GM21717 (cell line): ENCODE measurements around the gene TTLL11.
"Not testable (repeated sequence)": the region's sequence is repeated elsewhere in the genome, so short reads cannot be mapped to it uniquely, and the experiment has no call there.

Experiments used
- ATAC-seq: cut with Tn5 transposase; IDR thresholded peaks from one replicate; pipeline ENCODE4 v1.9.1; 2021; ENCODE audit warnings: mild to moderate bottlenecking, moderate library complexity; ENCODE audit not compliant: unreplicated experiment

TTLL11 gene

DNA sequence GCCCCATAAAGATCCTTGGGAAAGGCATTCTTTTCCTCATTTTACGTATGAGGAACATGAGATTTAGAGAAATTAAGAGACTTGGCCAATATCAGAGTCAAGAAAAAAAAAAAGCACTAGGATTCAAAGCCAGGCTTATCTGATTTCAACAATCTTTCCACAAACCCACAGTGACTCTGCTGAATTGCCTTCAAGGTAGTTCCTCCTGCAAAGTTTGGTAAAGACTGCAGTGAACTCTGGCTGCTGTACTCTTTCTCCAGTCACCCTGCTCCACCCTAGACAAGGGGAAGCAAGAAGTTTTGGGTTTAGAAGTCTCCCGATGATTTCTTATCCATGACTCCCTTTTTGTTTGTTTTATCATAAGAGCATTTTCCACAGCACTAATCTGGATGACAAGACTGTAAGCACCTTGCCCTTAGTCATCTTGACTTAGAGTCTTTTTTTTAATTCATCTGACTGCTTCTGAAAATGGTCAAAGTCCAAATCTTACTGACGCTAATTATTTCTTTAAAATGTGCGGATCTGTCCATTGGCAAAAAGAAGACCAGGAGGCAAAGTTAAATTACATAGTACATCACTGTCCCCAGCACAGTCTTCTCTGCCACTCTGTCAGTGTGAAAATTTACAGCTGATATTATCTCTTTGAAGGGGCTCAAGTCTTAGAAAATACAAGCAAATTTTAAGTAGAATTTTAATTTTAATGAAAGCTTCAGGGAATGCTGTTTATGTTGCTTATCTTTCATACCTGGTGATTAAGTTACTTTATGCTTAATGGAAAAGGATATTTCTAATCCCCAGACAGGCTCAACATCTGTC lies 180.1 kb downstream of the TTLL11 start:
- no peak for ATAC-seq

DNA sequence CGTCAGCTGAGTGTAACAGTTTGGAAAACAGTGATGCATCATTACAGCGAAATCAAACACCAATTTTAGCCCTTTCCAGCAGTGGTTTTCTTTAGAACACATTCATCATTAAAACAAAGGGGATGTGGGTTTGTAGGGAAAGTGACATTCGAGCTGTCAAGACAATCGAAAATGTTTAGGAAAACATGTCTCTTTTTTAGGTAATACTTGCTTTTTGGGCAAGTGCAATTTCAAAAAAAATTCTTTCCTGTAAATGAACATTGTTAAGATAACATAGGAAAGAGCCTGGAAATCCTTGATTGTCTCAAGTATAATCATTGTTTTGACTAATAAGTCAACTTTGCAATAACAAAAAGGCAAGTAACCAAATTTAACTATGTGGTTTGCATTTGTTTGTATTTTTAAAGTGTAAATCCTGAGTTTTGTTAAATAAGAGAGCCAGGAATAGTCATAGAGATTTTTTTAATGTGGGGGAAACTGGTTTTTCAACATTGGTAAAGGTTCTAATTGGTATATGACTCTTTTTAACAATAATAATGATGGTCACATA lies 182.5 kb downstream of the TTLL11 start:
- no peak for ATAC-seq

DNA sequence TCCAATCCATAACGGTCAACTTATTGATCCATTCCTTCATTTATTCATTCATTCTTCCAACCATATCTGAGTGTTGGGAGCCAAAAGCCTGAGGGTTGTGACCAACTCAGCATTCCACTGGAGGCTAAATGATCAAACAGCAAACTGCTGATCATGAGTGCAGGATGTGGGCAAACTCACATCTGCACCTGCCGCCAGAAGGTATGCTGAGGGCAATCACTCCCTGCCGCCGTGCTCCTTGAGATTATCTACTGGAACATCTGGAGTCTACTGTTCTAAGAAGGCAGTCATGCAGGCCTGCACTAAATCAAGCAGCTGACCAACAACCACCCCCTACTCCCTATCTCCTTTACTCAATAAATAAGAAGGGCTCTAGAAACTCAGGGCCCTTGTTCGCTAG lies 184.0 kb downstream of the TTLL11 start:
- no peak for ATAC-seq

DNA sequence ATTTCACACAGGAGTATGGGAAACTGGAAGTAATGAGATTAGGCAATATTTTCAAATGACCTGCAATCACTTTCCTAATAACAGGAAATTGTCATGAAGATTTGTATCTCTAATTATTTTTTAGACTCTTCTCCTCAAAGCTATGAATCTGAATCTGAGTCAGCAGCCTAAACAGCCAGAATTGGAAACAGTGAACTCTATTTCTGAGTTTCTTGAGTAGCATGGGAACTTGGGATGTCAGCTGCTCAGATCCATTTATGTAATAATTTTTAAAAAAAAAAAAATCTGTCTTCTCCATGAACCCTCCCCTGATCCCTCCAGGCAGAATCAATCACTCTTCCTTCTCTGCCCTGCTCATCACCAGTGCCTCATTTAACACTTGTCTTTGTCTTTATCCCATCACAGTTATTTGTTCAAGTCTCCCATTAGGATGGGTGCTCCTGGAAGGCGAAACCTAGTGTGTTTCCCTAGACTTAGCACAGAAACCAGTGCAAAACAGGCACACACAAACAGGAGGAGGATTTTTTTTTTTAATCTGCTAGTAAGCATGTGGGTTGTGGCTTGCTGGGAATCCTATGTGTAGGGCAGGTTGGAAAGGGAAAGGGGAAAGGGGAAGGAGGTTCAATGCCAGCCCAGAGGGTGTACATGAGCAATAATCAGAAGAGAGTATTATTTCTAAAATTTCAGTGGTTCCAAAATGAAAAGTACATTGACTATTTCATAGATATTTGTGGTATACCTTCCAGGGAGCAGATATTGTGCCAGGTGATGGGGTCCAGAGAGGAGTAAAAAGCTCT lies 186.8 kb downstream of the TTLL11 start:
- ATAC-seq: no peak

DNA sequence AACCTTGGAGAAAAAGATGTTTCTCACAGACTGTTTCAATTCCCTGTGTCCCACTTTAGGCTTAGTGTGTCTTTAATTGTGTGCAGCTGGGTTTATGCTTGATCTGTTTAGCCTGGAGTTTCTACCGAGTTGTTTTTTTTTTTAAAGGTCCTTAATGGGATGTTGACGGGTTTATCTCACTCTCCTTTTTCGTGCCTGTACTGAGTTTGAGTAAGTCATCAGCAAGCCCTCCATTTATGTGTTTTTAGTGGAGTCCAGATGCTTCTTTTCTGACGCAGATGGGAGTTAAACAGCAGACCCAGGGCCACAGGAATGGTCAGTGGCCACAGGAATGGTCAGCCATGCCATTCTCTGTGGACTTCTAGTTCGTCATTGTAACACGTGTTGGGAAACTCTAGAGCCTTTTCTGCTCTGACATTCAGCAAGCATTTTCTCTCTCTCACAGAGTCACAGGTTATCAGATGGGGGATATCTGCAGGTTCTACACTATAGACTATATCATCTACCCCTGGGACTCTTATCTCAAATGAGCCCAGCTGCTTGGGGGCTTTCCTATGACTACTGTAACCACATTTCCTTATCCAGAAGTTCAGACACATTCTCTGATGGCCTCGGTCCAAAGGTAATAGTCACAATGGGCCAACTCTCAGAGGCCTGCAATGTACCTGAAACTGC lies 190.5 kb downstream of the TTLL11 start:
- no peak for ATAC-seq

DNA sequence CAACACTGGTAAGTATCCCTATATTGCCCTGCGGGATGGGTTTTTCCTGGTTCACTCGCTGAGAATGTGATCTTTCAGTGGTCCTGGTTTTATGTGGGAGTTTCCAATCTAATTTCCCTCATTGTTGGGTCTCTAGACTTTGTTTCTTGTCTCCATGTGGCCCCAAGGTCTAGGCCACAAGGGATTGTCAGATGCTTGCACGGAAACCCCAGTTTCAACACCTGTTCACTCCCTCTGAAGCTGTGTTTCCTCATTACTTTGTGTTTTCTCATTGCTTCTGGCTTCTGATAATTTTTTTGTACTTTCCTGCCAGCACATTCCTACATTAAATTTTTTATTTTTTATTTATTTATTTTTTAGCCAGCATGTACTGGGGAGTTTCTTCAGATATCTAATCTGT lies 191.5 kb downstream of the TTLL11 start:
- no peak for ATAC-seq

DNA sequence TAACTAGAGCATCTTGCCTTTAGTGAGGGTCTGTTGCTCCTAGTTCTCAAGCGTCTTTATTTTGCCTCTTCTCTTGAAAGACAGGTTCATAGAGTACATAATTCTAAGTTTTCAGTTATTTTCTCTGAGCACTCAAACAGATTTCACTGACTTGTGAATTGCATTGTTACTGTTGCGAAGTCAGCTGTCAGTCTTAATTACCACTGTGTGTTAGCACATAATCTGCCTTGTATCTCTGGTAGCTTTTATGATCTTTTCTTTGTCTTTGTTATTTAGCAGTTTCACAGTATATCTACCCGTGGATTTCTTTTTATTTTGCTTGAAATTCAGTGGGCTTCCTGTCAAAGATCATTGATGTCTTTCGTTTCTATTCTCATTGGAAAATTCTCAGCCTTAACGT lies 192.9 kb downstream of the TTLL11 start:
- ATAC-seq: no peak

DNA sequence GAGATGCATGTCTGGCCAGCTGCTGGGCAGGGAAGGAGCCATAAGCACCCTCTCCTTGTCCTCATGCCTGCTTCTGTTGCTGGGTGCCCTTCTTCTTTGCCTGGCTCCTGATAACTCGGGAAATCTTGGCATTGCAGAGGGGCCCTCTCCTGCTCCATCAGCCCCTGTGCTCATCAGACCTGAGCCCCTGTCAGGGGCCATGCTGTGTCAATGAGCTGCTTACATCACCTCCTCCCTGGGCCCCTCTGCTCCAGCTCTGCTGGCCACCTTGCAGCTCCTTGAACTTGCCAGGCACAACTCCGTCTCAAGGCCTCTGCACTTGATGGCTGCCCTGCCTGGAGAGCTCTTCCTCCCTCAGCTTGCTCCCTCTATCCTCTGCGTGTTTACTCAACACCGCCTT lies 194.3 kb downstream of the TTLL11 start:
- no peak for ATAC-seq

DNA sequence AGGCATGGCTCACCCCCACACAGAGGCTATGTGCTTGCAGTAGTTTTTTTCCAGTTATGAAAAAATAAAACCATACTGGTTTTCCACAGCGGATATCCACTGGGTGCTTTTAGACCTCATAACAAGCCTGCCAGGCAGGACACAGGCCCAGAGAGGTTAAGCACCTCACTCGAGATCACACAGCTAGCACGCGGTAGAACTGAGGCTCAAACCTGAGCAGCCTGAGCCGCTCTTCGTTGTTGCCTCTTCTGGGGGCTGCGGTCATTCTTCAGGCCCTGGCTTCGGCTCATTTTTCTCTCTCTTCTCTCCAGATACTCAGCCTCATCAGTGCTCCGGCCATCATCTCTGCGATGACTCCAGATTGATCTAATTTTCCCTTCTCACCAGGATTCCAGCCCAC lies 196.0 kb downstream of the TTLL11 start:
- ATAC-seq: no peak

- no peak for ATAC-seq
Measured at GRCh38 chr9:121896545-121896943, 196.6 kb downstream of the TTLL11 start.

- ATAC-seq: no peak
Measured at GRCh38 chr9:121895818-121896544, 197.1 kb downstream of the TTLL11 start.

- ATAC-seq: no peak
Measured at GRCh38 chr9:121895358-121895757, 197.8 kb downstream of the TTLL11 start.

- not testable (repeated sequence) for ATAC-seq
Measured at GRCh38 chr9:121894380-121894779, 198.7 kb downstream of the TTLL11 start.

DNA sequence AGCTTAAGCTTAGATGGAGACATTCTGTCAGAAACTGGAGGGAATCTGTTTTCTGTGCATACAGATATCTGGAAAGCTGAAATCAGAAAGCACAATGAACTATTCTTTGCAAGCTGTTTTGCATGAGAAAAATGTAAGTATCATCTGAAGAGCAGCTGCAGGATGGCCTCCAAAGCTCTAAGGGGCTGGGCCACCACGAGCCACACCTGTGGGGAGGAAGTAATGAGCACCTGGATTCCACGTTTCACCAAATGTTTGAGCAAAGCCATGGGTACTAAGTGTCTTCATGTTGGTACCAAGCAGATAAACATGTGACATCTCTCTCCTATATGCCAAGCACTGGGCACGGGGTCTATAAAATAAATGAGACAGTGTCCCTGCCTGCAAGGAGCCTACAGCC lies 199.3 kb downstream of the TTLL11 start:
- ATAC-seq: no peak

DNA sequence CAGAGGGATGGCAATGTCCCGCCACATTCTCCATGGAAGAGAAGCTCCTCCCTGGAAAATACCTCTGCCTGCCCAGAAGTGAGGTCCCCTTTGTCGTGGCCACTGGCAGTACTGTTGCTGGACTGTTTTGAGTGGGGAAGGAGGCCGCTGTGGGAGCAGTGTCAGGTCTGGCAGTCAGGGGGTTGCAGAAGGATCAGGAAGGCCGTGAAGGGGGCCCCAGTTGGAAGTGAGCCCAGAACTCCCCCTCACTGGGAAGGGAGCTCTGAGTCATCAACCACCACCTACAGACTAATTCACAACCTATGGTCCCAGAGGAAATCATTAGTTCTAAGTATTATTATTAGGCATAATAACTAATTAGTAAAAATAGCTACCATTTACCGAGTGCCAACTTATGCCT lies 200.4 kb downstream of the TTLL11 start:
- no peak for ATAC-seq

DNA sequence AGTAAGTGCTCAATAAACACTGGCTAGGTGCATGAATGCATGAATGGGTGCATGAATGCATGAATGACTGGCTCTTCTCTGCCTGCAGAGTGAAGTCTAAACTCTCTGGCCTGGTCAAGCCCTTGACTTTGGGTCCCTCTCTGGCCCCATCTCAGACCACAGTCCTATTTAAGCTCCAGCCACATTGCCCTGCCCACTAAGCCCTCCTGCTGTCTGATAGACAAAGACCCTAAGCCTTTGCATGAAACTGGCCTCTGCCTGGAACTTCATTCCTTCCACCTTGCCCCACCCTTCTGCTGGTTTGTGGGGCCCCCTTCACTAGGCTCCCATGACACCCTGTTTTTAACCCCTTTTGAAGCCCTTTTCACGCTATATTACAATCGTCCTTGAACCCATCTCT lies 202.4 kb downstream of the TTLL11 start:
- no peak for ATAC-seq

- ATAC-seq: no peak
Measured at GRCh38 chr9:121889990-121890563, 203.0 kb downstream of the TTLL11 start.

- no peak for ATAC-seq
Measured at GRCh38 chr9:121888438-121888775, 204.7 kb downstream of the TTLL11 start.

DNA sequence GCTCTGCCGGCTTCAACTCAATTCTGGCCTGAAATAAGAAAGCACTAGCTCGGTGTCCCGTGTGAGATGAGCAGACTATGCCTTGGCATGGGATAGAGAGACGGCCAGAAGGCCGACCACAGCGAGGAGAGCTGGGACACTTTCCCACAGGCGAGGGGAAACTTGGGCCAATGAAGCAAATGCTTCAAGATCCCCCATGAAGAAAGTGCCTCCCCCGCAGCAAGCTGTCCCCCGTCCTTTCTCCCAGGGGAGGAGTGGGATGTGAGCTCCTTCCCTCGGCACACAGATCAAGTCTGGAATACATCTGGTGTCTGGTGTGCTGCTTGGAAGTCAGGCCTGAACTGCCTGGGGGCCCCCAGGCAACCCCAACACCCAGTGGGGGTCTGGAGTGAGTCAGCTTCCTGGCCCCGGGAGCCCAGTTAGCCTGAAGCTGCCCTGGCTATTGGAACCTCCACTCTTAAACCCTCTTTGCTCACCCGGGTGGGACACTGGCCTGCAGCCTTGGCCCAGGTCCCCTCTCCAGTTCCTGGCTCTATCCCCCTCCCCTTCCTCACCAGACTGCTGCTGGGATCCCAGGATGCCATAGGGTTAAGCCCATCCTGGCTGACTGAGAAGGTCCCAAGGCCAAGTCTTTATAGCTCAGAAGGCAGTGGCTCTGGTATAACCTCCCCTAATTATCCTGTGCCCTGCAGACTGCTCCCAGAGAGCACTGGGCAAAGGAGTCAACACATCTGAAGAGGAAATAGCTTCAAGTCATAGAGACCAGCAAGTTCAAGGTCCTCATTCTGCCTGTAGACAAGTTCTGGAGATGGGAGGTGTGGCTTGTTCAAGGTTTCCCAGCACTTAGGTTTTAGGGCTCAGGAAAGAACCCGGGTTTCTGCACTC lies 205.3 kb downstream of the TTLL11 start:
- no peak for ATAC-seq
